Bronchus fibroblast of lung (primary cell): Measurements from ENCODE around the gene KITLG. TPM values are rescaled to one million over a fixed set of nuclear protein-coding genes. Genes with fewer than 3 reads are reported as not detected.

Experiments
- total RNA-seq: library from RNA; depleted of rRNA; stranded (reverse); fragments of >200 nt; gene quantifications from 2 replicates; pipeline ENCODE4 v1.2.3, GENCODE V29; 2015

Gene KITLG, protein sequence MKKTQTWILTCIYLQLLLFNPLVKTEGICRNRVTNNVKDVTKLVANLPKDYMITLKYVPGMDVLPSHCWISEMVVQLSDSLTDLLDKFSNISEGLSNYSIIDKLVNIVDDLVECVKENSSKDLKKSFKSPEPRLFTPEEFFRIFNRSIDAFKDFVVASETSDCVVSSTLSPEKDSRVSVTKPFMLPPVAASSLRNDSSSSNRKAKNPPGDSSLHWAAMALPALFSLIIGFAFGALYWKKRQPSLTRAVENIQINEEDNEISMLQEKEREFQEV
- total RNA-seq, result 20.2 and 22.4 TPM in 2 replicates

GRCh38 chr12:88580051-88580871 lies at the start of gene KITLG:
Gene KITLG, minus strand, starts transcription at chr12:88580471. Its CDS starts 193 bp downstream, at chr12:88580278.

